DMS53 treated with DMSO at 0.1 percent for 48 hours (cell line): ENCODE measurements around the gene TAB2.

Experiments used
- DNase-seq: peaks from one replicate; lab custom pipeline; 2025; ENCODE audit not compliant: unreplicated experiment; lab: John Stamatoyannopoulos, UW

Gene TAB2

DNA sequence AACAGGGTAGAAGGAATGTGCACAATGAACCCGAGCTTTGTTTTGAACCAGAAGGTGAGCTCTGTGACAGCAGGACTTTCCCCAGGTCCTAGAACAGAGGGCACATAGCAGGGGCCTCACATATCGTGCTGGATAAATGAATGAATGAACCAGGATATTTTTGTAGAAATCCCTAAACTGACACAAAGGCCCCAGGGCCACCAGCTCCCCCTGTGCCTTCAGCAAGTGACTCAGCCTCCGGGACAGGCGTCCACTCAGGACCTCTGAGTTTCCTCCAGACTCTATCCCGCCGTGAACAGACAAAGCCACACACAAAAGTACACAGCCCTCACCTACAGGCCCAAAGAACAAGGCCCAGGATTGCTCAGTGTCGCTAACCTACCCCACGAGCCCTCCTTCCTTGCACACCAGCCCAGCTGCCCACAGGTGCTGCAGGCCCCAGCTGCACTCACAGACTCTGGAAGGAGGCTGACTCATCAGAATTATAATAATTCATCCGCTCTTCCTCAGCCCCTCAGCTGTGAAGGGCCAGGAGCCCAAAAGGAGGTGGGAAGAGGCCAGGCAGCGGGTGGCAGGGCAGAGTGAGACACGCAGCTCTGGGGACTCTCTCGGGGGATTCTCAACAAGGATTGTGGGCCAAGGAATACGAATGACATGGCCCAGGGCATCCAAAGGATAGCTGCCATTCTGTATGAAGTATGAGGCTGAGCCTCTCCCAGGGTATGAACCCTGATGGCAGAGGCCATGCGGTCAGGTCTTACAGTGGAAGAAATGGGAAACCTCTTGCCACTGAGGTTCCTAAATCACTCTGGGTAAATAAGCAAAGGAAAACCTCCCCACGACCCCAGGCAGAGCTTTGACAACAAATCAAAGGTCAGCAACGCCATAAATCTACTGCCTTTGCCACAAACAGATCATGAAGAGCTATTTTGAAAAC lies 123.5 kb downstream of the TAB2 start:
- no peak for DNase-seq

DNA sequence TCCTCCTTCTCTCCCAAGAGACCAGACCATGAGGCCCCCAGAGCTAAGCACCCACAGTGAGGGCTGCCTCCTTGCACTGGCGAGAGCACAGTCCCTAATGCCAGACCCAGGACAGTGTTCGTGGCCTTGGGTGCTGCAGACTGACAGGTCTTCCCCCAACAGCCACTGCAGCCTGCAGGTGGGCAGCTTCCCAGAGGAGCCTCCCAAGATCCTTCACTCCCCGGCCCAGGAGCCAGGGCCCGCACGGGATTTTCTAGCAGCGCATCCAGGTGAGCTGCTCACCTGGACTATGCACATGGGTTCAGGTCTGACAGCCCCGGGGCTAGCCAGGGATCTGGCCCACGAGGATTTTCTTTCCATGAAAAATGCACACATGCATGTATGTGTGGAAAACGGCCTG lies 124.2 kb downstream of the TAB2 start:
- no peak for DNase-seq

DNA sequence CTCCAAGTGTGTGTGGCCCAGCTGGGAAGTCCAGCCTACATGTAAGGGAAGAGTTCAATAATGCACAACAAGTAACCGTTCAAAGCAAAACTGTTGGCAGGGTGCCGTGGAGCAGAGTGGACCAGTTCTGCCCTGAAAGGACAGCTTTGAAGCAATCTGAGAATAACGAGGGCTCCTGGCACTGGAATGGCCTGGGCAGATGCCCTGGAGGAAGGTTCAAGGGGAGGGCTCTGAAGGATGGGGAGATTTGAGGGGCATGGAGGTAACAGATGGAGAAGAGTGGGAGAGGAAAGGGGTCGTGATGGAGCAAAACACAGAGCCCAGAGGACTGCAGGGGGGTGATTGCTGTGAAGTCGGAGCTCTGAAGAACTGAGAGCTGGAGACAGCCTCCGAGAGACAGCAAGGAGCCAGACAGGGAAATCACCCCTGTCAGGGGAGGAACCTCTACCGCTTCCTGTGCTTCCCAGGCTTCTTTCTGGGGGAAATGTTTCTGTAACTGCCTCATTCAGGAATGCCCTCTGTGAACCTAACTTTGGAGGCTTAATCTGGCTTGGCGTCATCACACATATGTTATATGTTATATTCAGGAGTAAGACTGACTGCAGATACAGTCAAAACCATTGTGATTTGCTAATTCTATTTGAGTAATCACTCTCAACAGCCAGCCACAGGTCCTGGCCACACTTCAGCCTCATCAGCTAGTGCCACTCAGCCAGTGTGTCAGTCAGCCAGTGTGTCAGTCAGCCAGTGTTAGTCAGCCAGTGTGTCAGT lies 126.1 kb downstream of the TAB2 start:
- DNase-seq = no peak

DNA sequence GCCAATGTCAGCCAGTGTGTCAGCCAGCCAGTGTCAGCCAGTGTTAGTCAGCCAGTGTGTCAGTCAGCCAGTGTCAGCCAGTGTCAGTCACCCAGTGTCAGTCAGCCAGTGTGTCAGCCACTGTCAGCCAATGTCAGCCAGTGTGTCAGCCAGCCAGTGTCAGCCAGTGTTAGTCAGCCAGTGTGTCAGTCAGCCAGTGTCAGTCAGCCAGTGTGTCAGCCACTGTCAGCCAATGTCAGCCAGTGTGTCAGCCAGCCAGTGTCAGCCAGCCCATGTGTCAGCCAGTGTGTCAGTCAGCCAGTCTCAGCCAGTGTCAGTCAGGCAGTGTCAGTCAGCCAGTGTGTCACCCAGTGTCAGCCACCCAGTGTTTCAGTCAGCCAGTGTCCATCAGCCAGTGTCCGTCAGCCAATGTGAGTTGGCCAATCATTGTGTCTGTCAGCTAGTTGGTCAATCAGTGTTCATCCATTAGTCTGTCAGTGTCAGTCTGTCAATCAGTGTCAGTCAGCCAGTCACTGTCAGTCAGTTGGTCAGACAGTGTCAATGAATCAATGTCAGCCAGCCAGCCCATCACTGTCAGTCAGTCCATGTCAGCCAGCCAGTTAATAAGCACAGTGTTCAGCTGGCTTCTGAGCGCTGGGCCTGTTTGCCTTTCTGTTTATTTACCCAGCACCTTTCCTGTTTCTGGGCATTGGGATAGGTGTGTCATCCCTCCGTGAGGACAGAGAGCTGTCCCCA lies 127.0 kb downstream of the TAB2 start:
- DNase-seq = peak; percentile 16

DNA sequence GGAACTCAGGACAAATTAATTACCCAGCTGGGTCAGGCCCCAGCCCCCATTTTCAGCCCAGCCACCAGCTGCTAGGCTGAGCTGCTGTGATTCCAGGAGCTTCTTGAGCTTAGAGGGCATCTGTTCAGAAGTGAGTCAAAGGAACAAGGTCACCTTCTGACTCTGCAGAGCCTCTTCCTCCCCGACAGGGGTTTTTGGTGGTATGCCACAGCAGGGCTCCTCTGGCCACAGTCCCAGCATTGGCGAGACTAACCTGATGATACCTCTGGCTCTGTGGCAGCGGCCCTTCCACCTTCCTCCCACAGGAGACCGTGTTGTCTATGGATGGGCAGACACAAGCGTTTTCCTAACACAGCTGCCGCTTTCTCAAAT lies 127.6 kb downstream of the TAB2 start:
- no peak for DNase-seq

DNA sequence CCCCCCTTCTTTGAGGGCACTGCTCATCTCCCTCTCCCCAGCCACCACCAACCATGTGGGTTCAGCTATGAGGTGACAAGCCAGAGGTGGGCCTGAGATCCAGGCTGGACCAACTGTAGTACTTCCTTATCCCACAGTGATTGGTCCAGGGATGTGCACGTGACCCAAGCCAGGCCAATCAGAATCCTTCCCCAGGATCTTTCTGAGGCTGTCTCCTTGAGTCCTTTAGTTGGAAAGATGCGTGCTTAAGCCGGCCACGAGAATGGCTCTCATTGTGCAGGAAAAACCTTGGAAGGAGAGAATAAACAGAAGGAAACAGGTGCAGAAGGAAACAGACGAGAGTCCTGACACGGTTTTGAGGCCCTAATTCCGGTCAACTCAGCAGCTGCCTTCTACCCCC lies 128.1 kb downstream of the TAB2 start:
- no peak for DNase-seq

DNA sequence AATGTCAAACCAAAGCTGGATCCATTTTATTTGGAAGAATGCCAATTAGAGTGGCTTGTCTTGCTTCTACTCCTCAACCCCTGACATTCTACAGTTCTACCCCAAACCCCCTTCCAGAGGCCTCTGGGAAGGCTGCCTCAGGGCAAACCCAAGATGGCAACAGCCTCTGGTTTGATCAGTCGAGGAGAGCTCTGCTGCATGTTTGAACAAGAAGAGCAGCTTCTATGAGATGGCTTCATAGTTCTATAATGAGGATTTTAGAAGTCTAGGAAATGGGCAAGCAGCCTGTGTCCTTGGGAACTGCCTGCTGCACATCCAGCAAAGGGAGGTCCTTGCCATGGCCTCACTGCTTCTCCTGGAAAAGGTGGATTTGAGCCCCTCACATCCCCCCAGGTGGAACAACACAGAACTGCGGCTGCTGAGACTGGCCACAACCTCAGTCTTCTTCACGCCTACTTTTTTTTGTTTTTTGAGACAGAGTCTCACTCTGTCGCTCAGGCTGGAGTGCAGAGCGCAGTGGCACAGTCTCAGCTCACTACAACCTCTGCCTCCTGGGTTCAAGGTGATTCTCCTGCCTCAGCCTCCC lies 129.4 kb downstream of the TAB2 start:
- no peak for DNase-seq

DNA sequence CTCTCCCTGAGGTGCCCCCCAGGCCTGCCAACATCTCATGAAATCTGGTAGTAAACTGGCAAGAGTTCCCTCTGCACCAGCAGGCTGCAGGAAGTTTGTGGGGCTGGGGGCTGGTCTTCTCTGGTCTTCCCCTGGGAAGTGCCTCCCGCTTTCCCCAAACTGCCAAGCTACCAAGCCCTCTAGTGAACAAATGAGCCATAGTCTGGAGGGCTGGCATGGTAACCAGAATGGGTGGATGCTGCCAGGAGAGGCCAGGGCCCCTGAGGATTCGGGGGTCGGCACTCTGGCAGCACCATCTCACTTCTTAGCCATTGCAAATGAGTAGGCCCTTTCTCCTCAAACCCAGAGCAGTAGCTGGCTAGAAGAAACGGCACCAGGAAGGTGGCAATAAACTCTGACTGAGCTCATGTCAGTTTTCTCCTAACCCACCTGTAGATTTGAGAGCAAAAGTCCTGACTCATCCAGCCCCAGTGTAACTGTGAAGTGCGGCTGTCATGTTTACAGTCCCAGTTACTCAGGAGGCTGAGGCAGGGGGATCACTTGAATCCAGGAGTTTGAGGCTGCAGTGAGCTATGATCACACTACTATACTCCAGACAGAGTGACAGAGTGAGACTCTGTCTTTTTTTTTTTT lies 131.4 kb downstream of the TAB2 start:
- no peak for DNase-seq

DNA sequence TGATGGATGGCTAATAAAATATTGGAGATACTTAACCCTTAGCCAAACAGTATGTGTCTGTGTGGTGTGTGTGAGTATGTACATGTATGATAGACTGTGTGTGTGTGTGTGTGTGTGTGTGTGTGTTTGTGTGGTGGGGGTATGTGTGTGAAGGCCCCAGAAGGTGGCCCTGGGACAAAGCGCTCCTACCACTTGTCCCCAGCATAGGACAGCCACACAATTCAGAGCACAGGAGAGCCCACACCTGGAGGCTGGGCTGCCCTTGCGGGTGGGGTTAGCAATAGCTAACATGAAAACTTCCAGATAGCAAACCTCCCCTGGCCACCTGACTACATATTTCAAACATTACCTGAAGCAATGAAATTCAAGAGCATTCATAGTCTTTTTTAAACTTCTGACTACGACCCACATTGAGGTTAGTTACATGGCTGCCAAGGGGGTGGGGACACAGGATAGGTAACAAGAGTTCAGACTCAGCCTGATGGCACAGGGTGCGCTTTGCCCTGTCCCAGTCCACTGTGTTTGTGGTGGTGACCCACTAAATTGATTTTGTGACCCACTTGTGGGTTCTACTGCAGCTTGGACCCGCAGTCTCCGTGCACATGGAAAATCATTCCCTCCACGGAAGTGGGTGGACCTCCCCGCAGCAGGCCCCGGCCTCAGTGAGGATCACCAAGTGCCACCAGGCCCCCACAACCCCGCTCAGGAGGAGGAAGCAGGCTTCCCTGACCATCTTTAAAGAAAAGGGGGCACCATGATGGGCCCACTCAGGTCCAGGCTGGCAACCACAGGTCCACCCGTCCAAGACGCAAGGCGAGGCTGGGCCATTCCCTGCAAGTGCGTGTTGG lies 132.5 kb downstream of the TAB2 start:
- no peak for DNase-seq

DNA sequence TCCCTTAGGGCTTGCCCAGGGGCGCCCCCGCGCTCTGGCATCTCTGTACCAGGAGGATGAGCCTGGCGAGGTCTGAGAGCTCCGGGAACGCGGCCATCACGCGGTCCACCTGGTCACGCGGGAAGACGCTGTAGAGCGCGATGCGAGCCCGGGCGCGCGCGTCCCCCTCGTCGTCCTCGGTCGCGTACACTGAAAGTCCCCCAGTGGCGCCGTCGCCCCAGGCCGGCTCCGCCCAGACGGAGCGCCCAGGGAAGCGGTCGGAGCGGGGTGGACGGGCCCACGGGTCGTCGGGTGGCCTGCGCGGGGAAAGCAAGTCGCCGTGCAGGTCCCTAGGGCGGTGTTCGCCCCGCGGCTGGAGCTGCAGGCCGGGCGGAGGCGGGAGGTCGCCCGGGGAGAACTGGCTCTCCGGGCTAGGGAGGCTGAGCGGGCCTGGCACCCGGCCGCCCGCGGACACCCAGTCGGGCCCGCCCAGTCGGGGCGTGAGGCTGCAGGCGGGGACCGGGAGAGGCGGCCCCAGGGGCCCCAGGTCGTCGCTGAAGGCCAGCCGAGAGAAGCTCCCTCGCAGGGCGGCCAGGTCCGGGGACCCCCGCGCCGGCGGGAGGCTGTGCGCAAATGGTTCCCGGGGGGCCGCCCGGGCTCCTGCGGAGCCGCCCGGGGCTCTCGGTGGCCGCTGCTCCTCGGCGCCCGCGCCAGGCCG lies 133.3 kb downstream of the TAB2 start:
- no peak for DNase-seq

DNA sequence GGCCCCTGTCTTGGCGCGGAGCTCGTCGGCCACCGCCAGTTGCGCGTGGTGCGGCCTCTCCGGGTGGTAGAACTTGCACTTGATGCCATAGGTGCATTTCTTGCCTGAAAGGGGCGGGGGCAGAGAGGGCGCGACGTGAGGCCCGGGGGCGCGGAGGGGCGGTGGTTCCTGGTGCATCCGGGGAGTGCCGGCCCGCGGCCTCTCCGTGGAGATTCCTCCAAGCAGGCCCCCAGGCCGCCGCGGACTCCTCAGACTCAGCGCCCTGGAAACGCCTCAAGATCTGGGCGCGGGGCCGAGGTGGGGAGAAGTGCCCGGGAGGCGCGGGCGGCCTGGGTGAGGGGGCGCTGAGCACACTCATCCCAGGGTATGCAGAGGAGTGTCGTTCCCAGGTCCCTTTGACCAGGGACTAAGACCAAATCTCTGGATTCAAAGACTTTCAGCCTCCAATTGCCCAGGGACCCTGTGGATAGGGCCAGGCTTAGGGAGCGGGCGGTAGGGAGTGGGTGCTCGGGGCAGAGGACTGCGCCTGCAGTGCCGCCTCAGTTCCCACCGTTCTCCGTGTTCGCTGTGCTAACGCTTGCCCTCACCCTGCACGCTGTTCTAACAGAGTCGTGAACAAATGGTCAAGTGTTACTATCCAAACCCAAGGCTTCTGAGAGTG lies 134.0 kb downstream of the TAB2 start:
- DNase-seq = no peak

DNA sequence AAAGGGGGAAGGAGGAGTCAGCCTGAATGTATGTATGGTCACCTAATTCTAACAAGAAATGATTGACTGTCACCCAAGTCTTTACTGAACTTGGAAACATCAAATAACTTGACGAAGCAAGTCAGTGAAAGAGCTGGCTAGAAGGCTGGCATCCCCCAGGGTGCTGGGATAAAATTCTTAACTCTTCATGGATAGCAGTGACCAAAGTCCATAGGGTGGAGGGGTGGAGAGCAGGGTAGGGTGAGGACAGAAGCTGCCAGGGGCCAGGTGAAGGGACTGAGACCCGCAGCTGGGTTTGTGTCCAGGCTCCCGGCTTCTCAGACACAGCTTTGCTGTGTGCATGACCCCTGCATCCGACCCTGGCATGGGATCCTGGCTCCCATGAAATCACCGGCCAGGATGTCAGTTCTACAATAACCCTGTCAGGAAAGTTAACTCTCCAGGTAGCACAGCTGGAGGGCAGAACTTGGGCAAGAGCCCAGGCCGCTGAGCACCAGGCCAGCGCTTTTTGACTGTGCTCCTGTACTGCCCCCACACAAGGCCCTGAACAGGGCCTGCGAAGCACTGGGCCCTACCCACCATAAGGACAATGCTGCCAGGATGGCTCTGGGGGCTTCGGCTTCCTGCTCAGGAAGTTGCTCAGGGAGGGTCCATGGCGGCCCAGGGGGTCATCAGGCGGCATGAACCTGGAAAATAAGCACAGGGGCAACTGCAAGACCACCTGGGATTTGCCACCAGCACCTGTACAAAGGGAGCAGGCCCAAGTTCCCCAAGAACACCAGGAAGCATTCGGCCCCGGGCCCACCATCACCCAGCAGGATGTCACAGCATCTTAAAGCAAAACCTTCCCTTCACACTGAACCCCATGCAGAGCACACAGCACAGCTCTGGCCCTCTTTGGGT lies 134.8 kb downstream of the TAB2 start:
- no peak for DNase-seq

DNA sequence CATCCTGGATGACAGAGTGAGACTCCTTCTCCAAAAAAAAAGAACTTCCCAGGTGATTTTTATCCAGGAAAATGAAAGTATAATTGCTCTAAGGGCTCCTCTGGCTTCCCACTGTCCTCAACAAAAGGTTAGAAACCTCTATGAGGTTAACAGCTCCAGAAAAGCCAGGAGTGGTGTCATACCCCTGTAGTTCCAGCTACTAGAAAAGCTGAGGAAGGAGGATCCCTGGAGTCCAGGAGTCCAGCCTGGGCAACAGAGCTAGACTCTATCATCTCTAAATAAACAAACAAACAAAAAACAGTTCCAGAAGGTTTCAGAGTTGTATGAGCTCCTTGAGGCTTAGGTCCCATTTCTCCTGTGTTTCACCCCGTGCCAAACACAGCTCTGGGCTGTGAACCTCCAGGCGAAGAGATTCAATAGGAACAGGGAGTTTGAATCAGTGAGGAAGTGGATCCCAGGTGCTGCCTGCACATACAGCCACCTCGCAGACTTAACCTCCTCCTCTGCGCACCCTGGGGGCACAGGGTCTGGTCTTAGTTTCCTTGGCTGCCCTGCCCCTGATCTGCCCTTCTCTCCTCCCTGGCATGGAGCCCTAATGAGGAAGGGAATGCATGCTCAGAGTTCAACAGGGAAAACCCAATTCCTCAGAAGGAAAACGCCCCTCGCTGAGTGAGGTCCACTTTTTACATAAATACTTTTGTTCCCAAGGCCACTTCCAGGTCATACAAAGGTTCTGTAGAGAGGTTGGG lies 136.3 kb downstream of the TAB2 start:
- no peak for DNase-seq

DNA sequence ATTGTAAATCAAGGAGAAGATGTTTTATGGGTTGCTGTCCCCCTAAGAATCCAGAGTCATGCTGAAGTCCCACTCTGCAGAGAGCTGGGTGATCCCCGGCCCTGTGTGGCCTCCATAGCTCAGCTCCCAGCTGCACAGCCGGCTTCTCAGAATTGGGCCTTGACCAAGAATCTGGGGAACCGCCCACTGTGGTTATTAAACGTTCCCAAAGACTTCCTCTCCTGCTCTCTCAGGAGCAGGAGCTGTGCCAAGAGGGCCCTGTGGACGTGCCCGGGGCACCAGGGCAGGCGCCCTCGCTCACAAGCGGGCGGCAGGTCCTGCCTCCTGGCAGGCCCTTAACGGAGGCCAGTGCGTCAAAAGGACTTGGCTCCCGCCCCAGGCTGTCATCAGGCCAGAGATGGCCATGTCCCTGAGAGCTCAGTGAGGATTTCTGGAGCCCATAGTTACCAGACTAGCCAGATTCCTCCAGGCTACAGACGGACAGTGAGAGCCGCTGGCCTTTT lies 136.9 kb downstream of the TAB2 start:
- no peak for DNase-seq

DNA sequence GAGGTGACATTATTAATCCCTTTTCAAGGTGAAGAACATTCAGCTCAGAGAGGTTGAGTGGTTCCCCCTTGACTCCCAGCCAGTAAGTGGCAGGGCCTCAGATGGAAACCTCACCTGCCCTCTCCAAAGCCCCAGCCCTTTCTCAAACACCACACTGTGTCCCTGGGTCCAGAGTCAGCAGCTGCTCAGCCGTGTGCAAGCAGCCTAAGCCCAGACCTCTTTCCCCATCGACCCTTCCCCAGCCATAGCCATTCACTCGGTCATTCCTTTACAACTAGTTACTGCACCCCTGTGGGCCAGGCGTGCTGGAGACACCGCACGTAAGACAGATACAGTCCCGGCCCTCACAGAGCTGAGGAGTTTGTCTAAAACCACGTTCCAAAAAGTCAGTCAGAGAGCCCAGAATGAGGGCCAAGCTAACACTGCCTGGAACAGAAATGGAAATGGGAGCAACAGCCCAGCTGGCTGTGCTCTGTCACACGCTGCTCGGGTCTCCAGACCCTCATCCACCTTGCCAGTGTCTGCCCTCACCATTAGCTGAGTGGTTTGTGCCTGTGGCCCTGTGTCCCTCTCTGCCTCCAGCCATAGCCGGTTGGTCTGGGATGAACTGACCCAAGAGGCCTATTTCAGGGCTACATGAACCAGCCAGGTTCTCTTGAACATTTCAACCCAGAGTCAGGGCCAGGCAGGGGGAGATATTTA lies 137.7 kb downstream of the TAB2 start:
- no peak for DNase-seq

DNA sequence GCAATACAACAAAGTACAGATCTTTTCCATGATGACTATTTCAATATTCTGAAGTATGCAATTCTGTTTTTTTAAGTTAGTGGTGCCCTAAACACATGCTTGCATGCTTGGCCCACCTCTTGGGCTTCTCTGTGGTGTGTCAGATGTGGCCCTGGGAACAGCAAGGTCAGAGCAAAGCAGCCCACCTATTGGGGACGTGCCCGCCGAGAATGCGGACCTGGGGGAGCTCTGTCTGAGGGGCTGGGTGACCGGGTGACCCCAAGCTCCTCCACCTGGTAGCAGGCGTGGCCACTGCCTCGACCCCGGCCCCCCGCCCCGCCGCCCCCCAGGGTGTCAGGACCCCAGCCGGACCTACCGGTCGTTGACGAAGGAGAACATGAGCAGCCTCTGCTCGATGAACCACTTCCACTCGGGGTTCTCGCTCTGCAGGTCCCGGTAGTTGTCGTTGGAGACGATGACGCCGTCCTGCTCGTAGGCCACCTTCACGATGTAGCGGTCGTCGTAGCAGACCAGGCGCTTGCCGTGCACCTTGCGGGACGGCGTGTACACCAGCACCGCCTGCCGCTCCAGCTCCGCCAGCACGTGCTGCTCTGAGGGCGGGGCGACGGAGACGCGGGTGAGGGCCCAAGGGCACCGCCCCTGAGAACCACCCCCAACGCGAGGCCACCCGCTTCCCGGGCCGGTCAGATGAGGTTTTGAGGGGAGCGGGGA lies 139.0 kb downstream of the TAB2 start:
- DNase-seq = no peak
